A549 treated with DMSO at 1 μM for 4 hours (cell line): Measurements from ENCODE around the gene C4BPA. TPM values are rescaled to one million over a fixed set of nuclear protein-coding genes. Genes with fewer than 3 reads are reported as not detected.

Experiments used
- total RNA-seq: library from RNA; stranded (reverse); fragments of 200-300 nt; extraction: Qiagen RNA extraction; gene quantifications from 5 replicates; pipeline ENCODE4 v1.2.3, GENCODE V29; 2022; ENCODE audit warnings: low read depth

Gene C4BPA
- total RNA-seq = 0.48 to 1.0 TPM (median 0.64 TPM) in 5 replicates

DNA sequence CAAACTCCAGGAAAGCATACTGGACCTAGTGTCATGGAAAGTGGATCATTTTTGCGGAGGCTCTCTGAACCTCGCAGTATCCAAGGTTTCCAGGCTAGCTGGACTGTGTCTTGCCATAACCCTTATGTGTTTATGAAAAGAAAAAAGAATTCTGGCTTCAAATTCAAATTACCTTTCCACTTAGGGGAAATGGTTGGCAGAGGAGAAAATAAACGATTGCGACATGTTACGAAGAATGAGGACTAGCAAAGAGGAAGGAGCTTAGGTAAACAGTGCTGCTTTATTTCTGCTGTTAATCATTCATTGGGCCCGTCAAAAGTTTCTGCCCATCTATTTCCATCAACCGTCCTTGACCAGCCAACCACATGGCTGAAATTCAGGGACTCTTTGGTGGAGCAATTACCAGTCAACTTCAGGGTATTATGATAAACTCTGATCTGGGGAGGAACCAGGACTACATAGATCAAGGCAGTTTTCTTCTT, at the start of gene C4BPA:
TSS of gene C4BPA (plus strand) at position 342 of the 482 bp plus-strand sequence. CDS start 8,793 bp downstream, outside the sequence.

GRCh38 chr1:207088701-207089626, 15.1 kb upstream of the C4BPA start, which contains the start of gene C4BPB:
TSS of gene C4BPB (plus strand) at chr1:207088860. CDS start at chr1:207089532, 672 bp downstream.

Other genes with a start within 250 kb of the C4BPA start
- gene IL20, start 238.6 kb upstream of the C4BPA start, total RNA-seq = not detected in 5 replicates
- gene IL24, start 206.8 kb upstream of the C4BPA start, total RNA-seq = 0.16 to 0.44 TPM (median 0.40 TPM) in 5 replicates
- 4.0 to 6.3 TPM (median 4.4 TPM) in 5 replicates for gene FCMR, start 182.3 kb upstream of the C4BPA start, total RNA-seq
- 0.23 TPM in 1 of 5 replicates, not detected in the others for gene PIGR, start 157.8 kb upstream of the C4BPA start, total RNA-seq
- gene FCAMR, start 133.8 kb upstream of the C4BPA start, total RNA-seq = 0.08 TPM in 1 of 5 replicates, not detected in the others
- 2.5 to 3.4 TPM (median 3.2 TPM) in 5 replicates for gene C1orf116, start 71.5 kb upstream of the C4BPA start, total RNA-seq
- gene YOD1, start 53.0 kb upstream of the C4BPA start, total RNA-seq = 5.4 to 8.0 TPM (median 6.9 TPM) in 5 replicates
- 5.7 to 7.5 TPM (median 6.9 TPM) in 5 replicates for gene PFKFB2, start 51.0 kb upstream of the C4BPA start, total RNA-seq
- 0.99 to 1.5 TPM (median 1.1 TPM) in 5 replicates for gene C4BPB, start 15.4 kb upstream of the C4BPA start, total RNA-seq
- 93.0 to 131 TPM (median 116 TPM) in 5 replicates for gene CD55, start 217.4 kb downstream of the C4BPA start, total RNA-seq